NK-92 treated with Interleukin-12 subunit alpha and Interleukin-12 subunit beta, amount 100 ng/mL, for 24 hours (cell line): Measurements from ENCODE around the gene RAB23.

Source experiments
- DNase-seq: peaks from one replicate; lab custom pipeline; 2025; lab: John Stamatoyannopoulos, UW

Gene RAB23

GRCh38 chr6:57242505-57242904, 20.4 kb upstream of the RAB23 start:
- no peak for DNase-seq

GRCh38 chr6:57226221-57226620, 4.1 kb upstream of the RAB23 start:
- no peak for DNase-seq

GRCh38 chr6:57224769-57225515, 2.8 kb upstream of the RAB23 start:
- no peak for DNase-seq

- no peak for DNase-seq
Observed at GRCh38 chr6:57222743-57223077, 603 bp upstream of the RAB23 start.

- DNase-seq: peak; percentile 26
Observed at GRCh38 chr6:57221191-57221935, 744 bp downstream of the RAB23 start.

- DNase-seq: no peak
Observed at GRCh38 chr6:57220083-57220703, 1.9 kb downstream of the RAB23 start.

- no peak for DNase-seq
Observed at GRCh38 chr6:57217270-57217669, 4.8 kb downstream of the RAB23 start.

GRCh38 chr6:57216235-57217101, 5.6 kb downstream of the RAB23 start:
- no peak for DNase-seq

- no peak for DNase-seq
Observed at GRCh38 chr6:57215260-57215659, 6.8 kb downstream of the RAB23 start.

- DNase-seq: no peak
Observed at GRCh38 chr6:57210060-57210459, 12.0 kb downstream of the RAB23 start.

GRCh38 chr6:57209030-57209429, 13.1 kb downstream of the RAB23 start:
- DNase-seq: no peak

- no peak for DNase-seq
Observed at GRCh38 chr6:57207872-57208271, 14.2 kb downstream of the RAB23 start.

GRCh38 chr6:57207141-57207540, 15.0 kb downstream of the RAB23 start:
- no peak for DNase-seq

GRCh38 chr6:57205550-57206328, 16.4 kb downstream of the RAB23 start:
- no peak for DNase-seq

GRCh38 chr6:57201718-57202117, 20.4 kb downstream of the RAB23 start:
- DNase-seq: no peak

- no peak for DNase-seq
Observed at GRCh38 chr6:57198926-57199636, 23.0 kb downstream of the RAB23 start.

GRCh38 chr6:57195457-57195856, 26.6 kb downstream of the RAB23 start:
- no peak for DNase-seq

GRCh38 chr6:57193177-57193576, 28.9 kb downstream of the RAB23 start:
- DNase-seq: no peak

- DNase-seq: no peak
Observed at GRCh38 chr6:57190140-57190539, 32.0 kb downstream of the RAB23 start.

GRCh38 chr6:57183336-57183735, 38.8 kb downstream of the RAB23 start:
- no peak for DNase-seq

GRCh38 chr6:57182017-57182432, 40.1 kb downstream of the RAB23 start:
- no peak for DNase-seq
